ENCODE data around the gene SCYL2. TPM values are rescaled to one million over a fixed set of nuclear protein-coding genes. Genes with fewer than 3 reads are reported as not detected.
A peak's percentile ranks its signal among the peaks of the same experiment; 100 is the strongest.

Gene SCYL2
- total and polyA plus RNA-seq, 2 experiments from 2014 or later = 15.0 to 57.5 TPM

DNA sequence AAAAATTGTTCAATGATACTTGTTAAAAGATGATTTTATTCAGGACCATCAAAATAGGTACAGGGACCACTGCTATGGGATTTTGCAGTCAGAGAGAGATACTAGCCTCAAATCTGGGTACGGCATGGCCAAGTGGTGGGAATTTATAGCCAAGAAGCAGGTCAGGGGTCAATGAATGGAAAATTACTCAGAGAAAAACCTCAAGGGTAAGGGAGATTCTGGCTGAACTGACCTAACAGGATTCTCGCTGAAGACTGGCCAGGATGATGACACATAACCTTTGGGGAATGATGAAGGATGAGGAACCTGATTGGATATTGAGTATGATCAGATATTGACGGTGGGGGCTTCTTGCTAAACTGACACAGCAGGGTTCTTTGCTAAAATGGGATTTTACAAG is 32.8 kb upstream of the SCYL2 start (continued):
- TF ChIP-seq EZH2phosphoT487 (IDR thresholded peaks at IDR 0.05; ENCODE audit: unreplicated experiment) (no peak), EZH2 (IDR thresholded peaks at IDR 0.05; ENCODE audit: low read depth, unreplicated experiment) (no peak), STAT1 (IDR thresholded peaks at IDR 0.05; ENCODE audit: unreplicated experiment) (no peak)

DNA sequence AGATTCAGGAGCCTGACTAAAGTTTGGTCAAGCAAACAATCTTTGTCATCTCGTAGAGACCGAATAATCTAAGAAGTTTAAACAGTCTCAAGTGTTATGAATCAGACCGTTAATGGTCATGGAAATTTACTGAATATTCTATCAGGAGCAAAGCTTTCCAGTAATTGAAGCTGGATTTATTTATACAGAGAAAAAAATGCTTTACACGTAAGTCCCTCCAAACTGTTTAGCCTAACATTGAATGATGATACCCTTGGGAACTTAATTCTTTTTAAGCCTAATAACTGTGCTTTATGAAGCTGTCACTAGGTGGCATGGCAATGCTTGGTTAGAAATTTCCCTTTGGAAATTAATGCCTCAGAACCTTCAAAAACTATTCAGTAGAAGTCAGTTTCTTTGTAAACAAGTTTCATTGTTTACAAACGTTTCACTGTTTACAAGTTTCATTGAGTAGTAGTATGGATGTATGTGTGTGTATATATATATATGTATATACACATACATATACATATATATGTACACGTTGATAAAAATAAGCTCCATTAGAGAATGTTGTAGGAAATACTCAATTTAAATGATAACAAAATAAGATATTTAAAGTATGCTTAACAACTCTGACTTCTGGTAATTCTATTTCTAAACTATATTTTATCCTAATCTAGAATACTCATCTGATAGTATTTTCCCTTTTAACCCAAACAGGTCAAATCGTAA is 32.2 kb upstream of the SCYL2 start:
- H3K27ac Mint-ChIP-seq = no peak overlapping the region
- no peak overlapping the region for H2AFZ ChIP-seq
- no peaks in the 10 kb centered on the region for H4K20me1 ChIP-seq (replicated peaks; ENCODE audit: insufficient read depth)
- DNase-seq (ENCODE audit: low spot score) (peak; percentile 74), ATAC-seq (0 out of 3 replicates have a peak, but pooled peaks have one; percentile 32)
- no peak overlapping the region for H3K27ac ChIP-seq (ENCODE audit: low read depth)
- H3K27me3 Mint-ChIP-seq (ENCODE audit: insufficient read depth, low read depth, poor library complexity) = no peaks in the 10 kb centered on the region
- no peaks in the 10 kb centered on the region for H3F3A ChIP-seq (replicated peaks; ENCODE audit: low read depth)
- no peaks in the 10 kb centered on the region for H3K27me3 ChIP-seq (ENCODE audit: insufficient read depth)
- H3K36me3 Mint-ChIP-seq (ENCODE audit: low read depth) = peaks cover 6% of the 10 kb centered on the region; the same call in 2 of the 3 replicates
- TF ChIP-seq POLR2AphosphoS5 (IDR thresholded peaks at IDR 0.05; ENCODE audit: low read depth) (no peak), CREB1 (CRISPR knock-in tag; IDR thresholded peaks at IDR 0.05; ENCODE audit: low read depth) (no peak)
- TF ChIP-seq, protein P1, sequence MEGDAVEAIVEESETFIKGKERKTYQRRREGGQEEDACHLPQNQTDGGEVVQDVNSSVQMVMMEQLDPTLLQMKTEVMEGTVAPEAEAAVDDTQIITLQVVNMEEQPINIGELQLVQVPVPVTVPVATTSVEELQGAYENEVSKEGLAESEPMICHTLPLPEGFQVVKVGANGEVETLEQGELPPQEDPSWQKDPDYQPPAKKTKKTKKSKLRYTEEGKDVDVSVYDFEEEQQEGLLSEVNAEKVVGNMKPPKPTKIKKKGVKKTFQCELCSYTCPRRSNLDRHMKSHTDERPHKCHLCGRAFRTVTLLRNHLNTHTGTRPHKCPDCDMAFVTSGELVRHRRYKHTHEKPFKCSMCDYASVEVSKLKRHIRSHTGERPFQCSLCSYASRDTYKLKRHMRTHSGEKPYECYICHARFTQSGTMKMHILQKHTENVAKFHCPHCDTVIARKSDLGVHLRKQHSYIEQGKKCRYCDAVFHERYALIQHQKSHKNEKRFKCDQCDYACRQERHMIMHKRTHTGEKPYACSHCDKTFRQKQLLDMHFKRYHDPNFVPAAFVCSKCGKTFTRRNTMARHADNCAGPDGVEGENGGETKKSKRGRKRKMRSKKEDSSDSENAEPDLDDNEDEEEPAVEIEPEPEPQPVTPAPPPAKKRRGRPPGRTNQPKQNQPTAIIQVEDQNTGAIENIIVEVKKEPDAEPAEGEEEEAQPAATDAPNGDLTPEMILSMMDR (conservative IDR thresholded peaks at IDR 0.05; ENCODE audit: low read depth in 2 of 2) = peak; percentile 75 to 82
- peaks cover 3% of the 10 kb centered on the region; the same call in 1 of the 3 replicates for H3K4me1 Mint-ChIP-seq
- H3K79me2 ChIP-seq (replicated peaks; ENCODE audit: insufficient read depth) = no peaks in the 10 kb centered on the region
- no peaks in the 10 kb centered on the region for H3K9me3 Mint-ChIP-seq
- no peaks in the 10 kb centered on the region for H3K9me2 ChIP-seq (ENCODE audit: insufficient read depth)
- no peak overlapping the region for H3K4me3 Mint-ChIP-seq
- H3K4me3 ChIP-seq = no peak overlapping the region
- H3K4me1 ChIP-seq (ENCODE audit: insufficient read depth) = no peaks in the 10 kb centered on the region
- no peak overlapping the region for H3K4me2 ChIP-seq
- no peaks in the 10 kb centered on the region for H3K36me3 ChIP-seq (ENCODE audit: insufficient read depth)

DNA sequence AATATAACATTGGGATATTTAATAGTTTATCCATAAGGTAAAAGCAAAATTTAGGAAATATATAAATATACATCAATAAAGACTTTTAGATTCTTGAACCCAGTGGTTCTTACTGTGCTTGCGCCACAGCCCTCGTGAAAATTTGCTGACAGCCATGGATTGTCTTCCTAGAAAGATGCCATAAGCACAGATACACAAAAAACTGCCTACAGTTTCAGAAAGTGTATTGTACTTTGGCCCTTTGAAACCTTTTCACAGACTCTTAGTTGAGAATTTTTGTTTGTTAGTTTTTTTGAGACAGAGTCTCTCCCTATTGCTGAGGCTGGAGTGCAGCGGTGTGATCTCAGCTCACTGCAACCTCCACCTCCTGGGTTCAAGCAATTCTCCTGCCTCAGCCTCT is 28.2 kb upstream of the SCYL2 start:
- no peaks in the 10 kb centered on the region for H3K27me3 ChIP-seq (ENCODE audit: insufficient read depth)
- H3K79me2 ChIP-seq (replicated peaks; ENCODE audit: insufficient read depth) = no peaks in the 10 kb centered on the region
- H3K4me1 ChIP-seq (ENCODE audit: insufficient read depth) = no peaks in the 10 kb centered on the region
- Mint-ChIP-seq H3K9me3 (no peaks in the 10 kb centered on the region), H3K4me3 (no peak overlapping the region), H3K36me3 (ENCODE audit: low read depth) (peaks cover 6% of the 10 kb centered on the region; the same call in 2 of the 3 replicates), H3K27me3 (ENCODE audit: insufficient read depth, low read depth, poor library complexity) (no peaks in the 10 kb centered on the region), H3K4me1 (peaks cover 3% of the 10 kb centered on the region; the same call in 1 of the 3 replicates), H3K27ac (no peak overlapping the region)
- no peaks in the 10 kb centered on the region for H3K9me2 ChIP-seq (ENCODE audit: insufficient read depth)
- no peaks in the 10 kb centered on the region for H3F3A ChIP-seq (replicated peaks; ENCODE audit: low read depth)
- no peak overlapping the region for H3K4me2 ChIP-seq
- no peaks in the 10 kb centered on the region for H3K36me3 ChIP-seq (ENCODE audit: insufficient read depth)
- no peak overlapping the region for H3K27ac ChIP-seq (ENCODE audit: low read depth)
- DNase-seq (ENCODE audit: low spot score) = no peak
- no peak overlapping the region for H3K4me3 ChIP-seq
- H4K20me1 ChIP-seq (replicated peaks; ENCODE audit: insufficient read depth) = no peaks in the 10 kb centered on the region
- H2AFZ ChIP-seq = no peak overlapping the region
- no peak for ATAC-seq
- no peak for TF ChIP-seq POLR2AphosphoS5 (IDR thresholded peaks at IDR 0.05; ENCODE audit: low read depth)
- TF ChIP-seq STAT1 (IDR thresholded peaks at IDR 0.05; ENCODE audit: unreplicated experiment) = no peak
- TF ChIP-seq JUNB (IDR thresholded peaks at IDR 0.05; ENCODE audit: unreplicated experiment) = no peak
- TF ChIP-seq, protein P2, sequence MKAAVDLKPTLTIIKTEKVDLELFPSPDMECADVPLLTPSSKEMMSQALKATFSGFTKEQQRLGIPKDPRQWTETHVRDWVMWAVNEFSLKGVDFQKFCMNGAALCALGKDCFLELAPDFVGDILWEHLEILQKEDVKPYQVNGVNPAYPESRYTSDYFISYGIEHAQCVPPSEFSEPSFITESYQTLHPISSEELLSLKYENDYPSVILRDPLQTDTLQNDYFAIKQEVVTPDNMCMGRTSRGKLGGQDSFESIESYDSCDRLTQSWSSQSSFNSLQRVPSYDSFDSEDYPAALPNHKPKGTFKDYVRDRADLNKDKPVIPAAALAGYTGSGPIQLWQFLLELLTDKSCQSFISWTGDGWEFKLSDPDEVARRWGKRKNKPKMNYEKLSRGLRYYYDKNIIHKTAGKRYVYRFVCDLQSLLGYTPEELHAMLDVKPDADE (IDR thresholded peaks at IDR 0.05) = no peak
- no peak for TF ChIP-seq ZNF114 (CRISPR knock-in tag; IDR thresholded peaks at IDR 0.05)
- TF ChIP-seq, protein P1 (conservative IDR thresholded peaks at IDR 0.05; ENCODE audit: low read depth in 2 of 2) = no peak
- TF ChIP-seq NANOG (IDR thresholded peaks at IDR 0.05; ENCODE audit: borderline replicate concordance) = no peak
- no peak for TF ChIP-seq EZH2phosphoT487 (IDR thresholded peaks at IDR 0.05; ENCODE audit: unreplicated experiment)
- TF ChIP-seq ZNF331 (CRISPR knock-in tag; IDR thresholded peaks at IDR 0.05; ENCODE audit: low read depth) = no peak
- TF ChIP-seq EZH2 (IDR thresholded peaks at IDR 0.05; ENCODE audit: low read depth, unreplicated experiment) = no peak
- TF ChIP-seq CREB1 (CRISPR knock-in tag; IDR thresholded peaks at IDR 0.05; ENCODE audit: low read depth) = no peak
- TF ChIP-seq, protein P3, sequence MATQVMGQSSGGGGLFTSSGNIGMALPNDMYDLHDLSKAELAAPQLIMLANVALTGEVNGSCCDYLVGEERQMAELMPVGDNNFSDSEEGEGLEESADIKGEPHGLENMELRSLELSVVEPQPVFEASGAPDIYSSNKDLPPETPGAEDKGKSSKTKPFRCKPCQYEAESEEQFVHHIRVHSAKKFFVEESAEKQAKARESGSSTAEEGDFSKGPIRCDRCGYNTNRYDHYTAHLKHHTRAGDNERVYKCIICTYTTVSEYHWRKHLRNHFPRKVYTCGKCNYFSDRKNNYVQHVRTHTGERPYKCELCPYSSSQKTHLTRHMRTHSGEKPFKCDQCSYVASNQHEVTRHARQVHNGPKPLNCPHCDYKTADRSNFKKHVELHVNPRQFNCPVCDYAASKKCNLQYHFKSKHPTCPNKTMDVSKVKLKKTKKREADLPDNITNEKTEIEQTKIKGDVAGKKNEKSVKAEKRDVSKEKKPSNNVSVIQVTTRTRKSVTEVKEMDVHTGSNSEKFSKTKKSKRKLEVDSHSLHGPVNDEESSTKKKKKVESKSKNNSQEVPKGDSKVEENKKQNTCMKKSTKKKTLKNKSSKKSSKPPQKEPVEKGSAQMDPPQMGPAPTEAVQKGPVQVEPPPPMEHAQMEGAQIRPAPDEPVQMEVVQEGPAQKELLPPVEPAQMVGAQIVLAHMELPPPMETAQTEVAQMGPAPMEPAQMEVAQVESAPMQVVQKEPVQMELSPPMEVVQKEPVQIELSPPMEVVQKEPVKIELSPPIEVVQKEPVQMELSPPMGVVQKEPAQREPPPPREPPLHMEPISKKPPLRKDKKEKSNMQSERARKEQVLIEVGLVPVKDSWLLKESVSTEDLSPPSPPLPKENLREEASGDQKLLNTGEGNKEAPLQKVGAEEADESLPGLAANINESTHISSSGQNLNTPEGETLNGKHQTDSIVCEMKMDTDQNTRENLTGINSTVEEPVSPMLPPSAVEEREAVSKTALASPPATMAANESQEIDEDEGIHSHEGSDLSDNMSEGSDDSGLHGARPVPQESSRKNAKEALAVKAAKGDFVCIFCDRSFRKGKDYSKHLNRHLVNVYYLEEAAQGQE (IDR thresholded peaks at IDR 0.05; ENCODE audit: unreplicated experiment) = no peak

All from GM23338 (cell line).